Measurements from ENCODE around the gene CCL19. TPM values are rescaled to one million over a fixed set of nuclear protein-coding genes. Genes with fewer than 3 reads are reported as not detected.
A peak's percentile ranks its signal among the peaks of the same experiment; 100 is the strongest.

The CCL19 gene
- total and polyA plus RNA-seq, 5 donors: 0.66 to 9.2 (median 5.7) TPM

GRCh38 chr9:34675869-34676268 is 15.2 kb downstream of the CCL19 start:
- no peak for DNase-seq
- 98% methylated on average over 2 of the region's 2 CpGs for WGBS
- intact Hi-C loops (cut with DNase I): no loop called here
- H3K4me3 ChIP-seq (ENCODE audit: low read length): no peak overlapping the region
- peak in 1 of 2 donors; percentile 30 for ATAC-seq
- H3K9me3 ChIP-seq (ENCODE audit: control insufficient read depth, low read length): no peaks in the 10 kb centered on the region
- H3K27ac ChIP-seq (ENCODE audit: low read length): no peak overlapping the region
- no peaks in the 10 kb centered on the region for H3K27me3 ChIP-seq (ENCODE audit: control insufficient read depth, insufficient read depth)
- peaks cover 2% of the 10 kb centered on the region for H3K4me1 ChIP-seq (ENCODE audit: control insufficient read depth, insufficient read depth, low read length)

DNA sequence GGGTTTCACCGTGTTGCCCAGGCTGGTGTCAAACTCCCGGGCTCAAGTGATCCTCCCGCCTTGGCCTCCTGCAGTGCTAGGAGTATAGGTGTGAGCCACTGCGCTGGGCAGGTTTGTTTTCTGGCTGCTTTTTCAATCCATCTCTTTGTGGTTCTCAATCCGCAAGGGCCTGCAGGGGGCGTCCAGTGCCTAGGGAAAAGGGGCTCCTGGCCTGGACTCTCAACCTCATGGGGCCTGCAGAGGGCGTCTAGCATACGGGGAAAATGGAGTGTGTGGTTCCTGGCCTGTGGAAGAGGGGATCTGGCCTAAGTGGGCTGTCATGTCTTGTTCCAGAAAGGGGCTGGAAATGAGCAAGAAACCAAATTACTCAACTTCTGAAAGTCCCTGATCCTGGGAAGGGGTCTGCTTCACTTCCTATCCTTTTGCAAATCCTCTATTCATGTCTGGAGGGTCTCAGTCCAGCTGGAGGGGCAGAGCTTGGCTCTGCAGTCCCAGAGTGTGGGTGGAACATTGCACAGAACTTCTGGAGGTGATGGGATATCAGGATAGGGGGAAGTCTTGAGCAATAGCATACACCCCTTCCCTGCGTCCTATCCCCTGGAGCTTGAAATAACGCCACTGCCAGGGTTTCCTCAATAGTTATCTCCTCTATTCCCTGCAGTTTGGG is 15.9 kb downstream of the CCL19 start:
- H3K27me3 ChIP-seq (ENCODE audit: control insufficient read depth, insufficient read depth): no peaks in the 10 kb centered on the region
- WGBS: 34% methylated on average over 10 of the region's 10 CpGs
- no peak overlapping the region for H3K27ac ChIP-seq (ENCODE audit: low read length)
- ATAC-seq: peak; percentile 76 to 77
- H3K4me1 ChIP-seq (ENCODE audit: control insufficient read depth, insufficient read depth, low read length): peaks cover 3% of the 10 kb centered on the region
- peak; percentile 79 to 87 (median 85) for DNase-seq
- no peak overlapping the region for H3K4me3 ChIP-seq (ENCODE audit: low read length)
- no peaks in the 10 kb centered on the region for H3K9me3 ChIP-seq (ENCODE audit: control insufficient read depth, low read length)
- intact Hi-C loops (cut with DNase I): no loop called here

DNA sequence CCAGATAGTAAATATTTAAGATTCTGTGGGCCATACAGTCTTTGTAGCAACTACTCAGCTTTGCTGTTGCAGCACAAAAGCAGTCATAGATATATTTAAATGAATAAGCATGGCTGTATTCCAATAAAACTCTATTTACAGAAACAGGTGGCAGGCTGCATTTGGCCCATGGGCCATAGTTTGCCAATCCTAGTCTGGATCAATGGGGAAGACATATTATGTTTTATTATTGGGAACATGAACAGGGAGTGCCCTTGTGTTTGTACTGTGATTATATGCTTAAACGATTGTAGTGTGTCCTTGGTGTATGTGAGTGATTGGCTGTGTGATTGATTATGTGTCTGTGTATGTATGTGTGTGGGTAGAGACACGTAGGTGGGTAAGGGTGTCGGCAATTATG is 16.6 kb downstream of the CCL19 start:
- no peaks in the 10 kb centered on the region for H3K9me3 ChIP-seq (ENCODE audit: control insufficient read depth, low read length)
- H3K4me1 ChIP-seq (ENCODE audit: control insufficient read depth, insufficient read depth, low read length): peaks cover 3% of the 10 kb centered on the region
- no peak overlapping the region for H3K27ac ChIP-seq (ENCODE audit: low read length)
- H3K27me3 ChIP-seq (ENCODE audit: control insufficient read depth, insufficient read depth): no peaks in the 10 kb centered on the region
- intact Hi-C loops (cut with DNase I): no loop called here
- DNase-seq: no peak
- 86% methylated on average over 3 of the region's 3 CpGs for WGBS
- ATAC-seq: no peak
- no peak overlapping the region for H3K4me3 ChIP-seq (ENCODE audit: low read length)

DNA sequence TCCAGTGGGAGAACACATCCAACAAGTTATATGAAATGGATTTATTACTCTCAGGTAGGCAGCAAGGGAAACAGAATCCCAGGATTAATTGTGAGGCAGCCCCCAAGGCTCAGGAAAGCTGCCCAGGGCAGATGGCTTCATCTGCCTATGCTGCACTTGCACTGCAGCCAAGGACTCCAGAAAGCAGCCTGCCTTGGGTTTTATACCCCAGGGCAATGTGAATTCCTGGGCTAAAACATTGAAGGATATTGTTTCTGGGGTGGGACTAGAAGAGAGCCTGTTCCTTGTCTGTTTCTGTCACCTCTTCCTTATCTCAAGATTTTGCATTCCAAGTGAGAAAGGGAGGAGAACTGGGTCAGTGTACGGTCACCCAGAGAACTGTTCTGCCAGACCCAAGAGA is 19.8 kb downstream of the CCL19 start:
- ATAC-seq (no peak), DNase-seq (no peak)
- Histone ChIP-seq H3K27me3 (ENCODE audit: control insufficient read depth, insufficient read depth) (no peaks in the 10 kb centered on the region), H3K9me3 (ENCODE audit: control insufficient read depth, low read length) (no peaks in the 10 kb centered on the region), H3K27ac (ENCODE audit: low read length) (no peak overlapping the region), H3K4me3 (ENCODE audit: low read length) (no peak overlapping the region), H3K4me1 (ENCODE audit: control insufficient read depth, insufficient read depth, low read length) (peaks cover 7% of the 10 kb centered on the region)
- WGBS: 50% methylated on average over 1 of the region's 1 CpG
- intact Hi-C loops (cut with DNase I): no loop called here

DNA sequence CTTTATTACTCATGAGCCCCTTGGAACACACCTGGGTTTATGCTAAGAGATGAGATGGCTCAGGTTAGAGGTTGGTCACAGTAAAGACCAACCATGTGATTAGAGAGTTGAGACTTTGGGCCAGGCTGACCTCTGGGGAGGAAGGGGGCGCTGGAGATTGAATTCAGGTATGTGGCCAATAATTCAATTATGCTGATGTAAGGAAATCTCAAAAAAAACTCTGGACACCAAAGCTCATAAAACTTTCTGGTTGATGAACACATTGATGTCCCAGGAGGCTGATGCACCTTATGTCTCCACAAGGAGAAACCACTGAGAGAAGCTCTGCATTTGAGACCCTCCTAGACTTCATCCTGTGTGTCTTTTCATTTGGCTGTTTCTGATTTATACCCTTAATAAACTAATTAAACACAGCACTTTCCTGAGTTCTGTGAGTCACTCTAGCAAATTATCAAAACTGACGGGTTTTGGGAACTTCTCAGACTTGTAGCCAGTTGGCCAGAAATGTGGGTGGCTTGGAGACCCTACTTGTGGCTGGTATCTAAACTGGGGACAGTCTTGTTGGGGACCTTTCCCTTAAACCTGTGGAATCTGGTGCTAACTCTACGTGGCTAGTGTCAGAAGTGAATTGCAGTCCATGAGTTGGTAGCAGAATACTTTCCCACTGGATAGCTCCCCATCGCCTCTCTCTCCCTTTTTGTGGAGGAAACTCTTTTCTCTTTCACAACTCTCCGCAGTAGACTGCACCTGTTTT is 21.1 kb downstream of the CCL19 start:
- DNase-seq (no peak), ATAC-seq (no peak)
- H3K4me1 ChIP-seq (ENCODE audit: control insufficient read depth, insufficient read depth, low read length): peaks cover 7% of the 10 kb centered on the region
- H3K9me3 ChIP-seq (ENCODE audit: control insufficient read depth, low read length): no peaks in the 10 kb centered on the region
- H3K4me3 ChIP-seq (ENCODE audit: low read length): no peak overlapping the region
- intact Hi-C loops (cut with DNase I): no loop called here
- WGBS: 93% methylated on average over 5 of the region's 5 CpGs
- H3K27ac ChIP-seq (ENCODE audit: low read length): no peak overlapping the region
- H3K27me3 ChIP-seq (ENCODE audit: control insufficient read depth, insufficient read depth): no peaks in the 10 kb centered on the region

DNA sequence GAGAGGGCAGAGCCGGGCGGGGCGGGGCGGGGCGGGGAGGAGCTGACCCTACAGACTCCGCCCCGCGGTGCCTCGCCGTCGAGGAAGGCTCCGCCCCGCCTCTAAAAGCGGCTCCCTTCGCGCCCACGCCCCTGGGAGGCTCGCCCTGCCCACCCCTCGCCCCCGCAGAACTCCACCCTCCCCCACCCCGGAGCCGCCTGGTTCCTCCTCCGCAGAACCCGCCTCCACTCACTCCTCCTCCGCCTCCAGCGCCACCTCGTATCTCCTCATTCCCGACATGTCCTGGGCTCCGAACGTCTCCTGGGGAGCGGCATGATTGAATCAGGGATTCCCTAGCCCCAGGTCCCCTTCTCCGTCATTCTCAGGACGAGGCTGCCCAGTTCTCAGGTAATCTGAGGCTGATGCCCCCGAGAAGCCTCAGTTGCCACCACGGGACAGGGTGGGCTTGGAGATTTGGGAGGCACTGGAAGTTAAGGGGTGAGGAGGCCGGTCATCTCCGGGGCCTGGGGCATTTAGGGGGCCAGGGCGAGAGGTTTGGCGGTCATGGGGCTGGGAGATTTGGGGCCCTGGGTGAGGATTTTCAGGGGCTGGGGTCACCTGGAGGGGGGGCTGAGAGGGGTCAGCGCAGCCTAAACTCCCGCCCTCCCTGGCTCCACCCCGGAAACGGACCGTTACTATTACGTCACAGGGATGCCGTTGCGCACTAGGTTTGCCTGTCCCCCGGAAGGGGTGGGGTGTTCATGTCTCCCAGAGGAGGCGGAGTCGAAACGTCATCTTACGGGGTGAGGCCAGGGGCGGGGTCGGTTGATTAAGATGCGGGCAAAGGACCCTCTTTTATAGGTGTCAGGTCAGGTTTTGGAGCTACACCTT is 25.5 kb downstream of the CCL19 start:
- Histone ChIP-seq H3K4me1 (ENCODE audit: control insufficient read depth, insufficient read depth, low read length) (peaks cover 4% of the 10 kb centered on the region), H3K4me3 (ENCODE audit: low read length) (peak overlapping the region; percentile 69), H3K27ac (ENCODE audit: low read length) (peak overlapping the region; percentile 99), H3K9me3 (ENCODE audit: control insufficient read depth, low read length) (no peaks in the 10 kb centered on the region), H3K27me3 (ENCODE audit: control insufficient read depth, insufficient read depth) (no peaks in the 10 kb centered on the region)
- intact Hi-C loops (cut with DNase I): no loop called here
- WGBS: 2% methylated on average over 55 of the region's 55 CpGs
- DNase-seq (peak; percentile 96 to 98 (median 97)), ATAC-seq (peak; percentile 93 to 94)

GRCh38 chr9:34665067-34665380 is 26.1 kb downstream of the CCL19 start:
- H3K4me1 ChIP-seq (ENCODE audit: control insufficient read depth, insufficient read depth, low read length): peaks cover 4% of the 10 kb centered on the region
- H3K27ac ChIP-seq (ENCODE audit: low read length): peak overlapping the region; percentile 89
- intact Hi-C loops (cut with DNase I): no loop called here
- no peak for DNase-seq
- 2% methylated on average over 26 of the region's 26 CpGs for WGBS
- no peaks in the 10 kb centered on the region for H3K9me3 ChIP-seq (ENCODE audit: control insufficient read depth, low read length)
- no peak for ATAC-seq
- no peaks in the 10 kb centered on the region for H3K27me3 ChIP-seq (ENCODE audit: control insufficient read depth, insufficient read depth)
- peak overlapping the region; percentile 69 for H3K4me3 ChIP-seq (ENCODE audit: low read length)

GRCh38 chr9:34664281-34665066 is 26.6 kb downstream of the CCL19 start:
- intact Hi-C loops (cut with DNase I): no loop called here
- ATAC-seq: peak; percentile 49 to 53
- DNase-seq: peak; percentile 84 to 93 (median 91)
- peak overlapping the region; percentile 89 for H3K27ac ChIP-seq (ENCODE audit: low read length)
- no peaks in the 10 kb centered on the region for H3K27me3 ChIP-seq (ENCODE audit: control insufficient read depth, insufficient read depth)
- no peaks in the 10 kb centered on the region for H3K9me3 ChIP-seq (ENCODE audit: control insufficient read depth, low read length)
- peak overlapping the region; percentile 69 for H3K4me3 ChIP-seq (ENCODE audit: low read length)
- 12% methylated on average over 18 of the region's 18 CpGs for WGBS
- peaks cover 4% of the 10 kb centered on the region for H3K4me1 ChIP-seq (ENCODE audit: control insufficient read depth, insufficient read depth, low read length)

DNA sequence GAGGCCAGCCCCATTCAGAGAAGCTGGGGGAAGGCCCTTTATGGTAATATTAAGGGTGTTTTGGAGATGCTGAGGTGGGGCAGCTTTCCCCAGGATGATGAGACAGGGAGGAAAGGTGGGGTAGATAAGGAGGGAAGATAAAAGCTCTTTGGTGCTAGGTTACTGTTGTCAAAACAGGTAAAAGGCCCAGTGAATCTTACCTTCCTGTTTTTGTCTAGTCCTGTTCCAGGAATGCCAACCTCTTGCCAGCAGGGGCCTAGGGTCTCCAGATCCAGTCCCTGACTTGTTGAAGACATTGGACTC is 27.8 kb downstream of the CCL19 start:
- Histone ChIP-seq H3K4me3 (ENCODE audit: low read length) (no peak overlapping the region), H3K27ac (ENCODE audit: low read length) (no peak overlapping the region), H3K9me3 (ENCODE audit: control insufficient read depth, low read length) (no peaks in the 10 kb centered on the region), H3K27me3 (ENCODE audit: control insufficient read depth, insufficient read depth) (no peaks in the 10 kb centered on the region), H3K4me1 (ENCODE audit: control insufficient read depth, insufficient read depth, low read length) (peaks cover 4% of the 10 kb centered on the region)
- intact Hi-C loops (cut with DNase I): no loop called here
- DNase-seq (no peak), ATAC-seq (no peak)

DNA sequence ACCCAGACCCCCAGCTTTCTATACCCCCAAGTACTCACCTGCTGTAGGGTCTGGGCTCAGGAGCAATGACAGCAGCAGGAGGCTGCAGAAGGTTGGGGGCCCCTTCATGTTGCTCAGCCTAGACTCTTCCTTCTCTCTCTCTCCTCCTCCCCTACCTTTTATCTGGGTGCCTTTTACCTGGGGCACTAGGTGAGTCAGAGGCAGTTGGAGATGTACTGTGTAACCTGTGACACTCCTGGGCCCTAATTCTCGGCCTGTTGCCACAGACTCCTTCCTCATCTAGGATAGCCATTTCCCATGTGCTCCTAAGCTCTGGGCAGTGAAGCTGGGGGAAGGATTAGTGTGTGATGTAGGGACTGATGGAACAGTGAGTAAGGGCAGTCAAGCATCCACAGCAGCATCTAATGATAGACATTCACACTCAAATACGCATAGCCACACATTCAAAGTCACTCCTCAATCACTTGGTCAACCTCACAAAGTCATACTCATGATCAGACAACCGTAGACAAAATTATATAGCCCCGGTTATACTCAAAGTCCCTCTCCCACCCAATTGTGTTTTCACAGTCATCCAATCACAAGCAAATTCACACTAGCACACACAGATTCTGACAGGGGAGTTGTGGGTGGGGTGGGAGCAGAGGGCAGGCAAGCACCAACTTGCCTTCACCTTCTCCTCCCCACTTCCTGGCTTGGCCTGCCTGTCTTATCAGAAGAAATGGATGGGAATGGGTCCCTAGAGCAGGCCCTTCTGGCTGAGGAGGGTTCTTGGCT is 28.4 kb downstream of the CCL19 start, which contains the start of gene CCL27:
Gene CCL27 (minus strand): TSS at position 132 of the 777 bp plus-strand sequence. CDS start 24 bp downstream, at position 108.
- H3K27ac ChIP-seq (ENCODE audit: low read length): no peak within 1 kb of the TSS
- no peak for ATAC-seq

More for the DNA sequence above, 28.4 kb downstream of the CCL19 start, which contains the start of gene CCL27:
- H3K27me3 ChIP-seq (ENCODE audit: control insufficient read depth, insufficient read depth): no peaks in the 10 kb centered on the region
- intact Hi-C loops (cut with DNase I): no loop called here
- DNase-seq: peak in 1 of 3 donors; percentile 57
- H3K4me3 ChIP-seq (ENCODE audit: low read length): no peak within 1 kb of the TSS
- 80% methylated on average over 4 of the region's 4 CpGs for WGBS
- no peaks in the 10 kb centered on the region for H3K9me3 ChIP-seq (ENCODE audit: control insufficient read depth, low read length)
- peaks cover 4% of the 10 kb centered on the region for H3K4me1 ChIP-seq (ENCODE audit: control insufficient read depth, insufficient read depth, low read length)

Measured in right cardiac atrium (tissue), 5 donors.